Mammary epithelial cell (primary cell): ENCODE results near the gene KCNJ16.

ENCODE experiments used
- EZH2 ChIP-seq: IDR thresholded peaks from 2 replicates; pipeline ENCODE4 v1.6.1; 2012; ENCODE audit warnings: low read length, inconsistent platforms, borderline replicate concordance
- TF ChIP-seq, protein P1 (sequence below), 2 donors: IDR thresholded peaks in 1 of 2; conservative IDR thresholded peaks in 1 of 2; 2 replicates each; pipeline ENCODE4 v1.5.1; 2011 to 2012; ENCODE audit warnings: inconsistent platforms in 2 of 2, low read length in 2 of 2, mild to moderate bottlenecking in 2 of 2, control low read depth in 1 of 2, low read depth in 1 of 2; ENCODE audit not compliant: insufficient read depth in 1 of 2; ENCODE audit errors: extremely low read depth in 1 of 2

DNA sequence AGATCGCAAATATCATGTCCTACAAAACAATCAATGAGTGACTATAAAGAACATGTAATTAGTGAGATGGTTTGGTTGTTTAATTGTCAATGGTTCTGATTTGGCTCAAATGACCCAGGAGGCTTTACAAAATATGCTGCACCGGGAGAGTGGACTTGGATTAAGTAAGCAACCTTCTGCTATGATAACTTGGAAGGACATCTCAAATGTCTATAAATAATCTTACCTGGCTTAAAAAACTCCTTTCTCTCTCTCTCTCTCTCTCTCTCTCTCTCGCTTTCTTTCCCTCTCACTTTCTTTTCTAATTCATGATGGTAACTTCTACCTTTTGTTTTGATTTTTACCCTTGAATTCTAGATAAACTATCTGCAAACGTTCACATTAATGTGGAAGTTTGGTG is 108.5 kb downstream of the KCNJ16 start:
- TF ChIP-seq, protein P1, sequence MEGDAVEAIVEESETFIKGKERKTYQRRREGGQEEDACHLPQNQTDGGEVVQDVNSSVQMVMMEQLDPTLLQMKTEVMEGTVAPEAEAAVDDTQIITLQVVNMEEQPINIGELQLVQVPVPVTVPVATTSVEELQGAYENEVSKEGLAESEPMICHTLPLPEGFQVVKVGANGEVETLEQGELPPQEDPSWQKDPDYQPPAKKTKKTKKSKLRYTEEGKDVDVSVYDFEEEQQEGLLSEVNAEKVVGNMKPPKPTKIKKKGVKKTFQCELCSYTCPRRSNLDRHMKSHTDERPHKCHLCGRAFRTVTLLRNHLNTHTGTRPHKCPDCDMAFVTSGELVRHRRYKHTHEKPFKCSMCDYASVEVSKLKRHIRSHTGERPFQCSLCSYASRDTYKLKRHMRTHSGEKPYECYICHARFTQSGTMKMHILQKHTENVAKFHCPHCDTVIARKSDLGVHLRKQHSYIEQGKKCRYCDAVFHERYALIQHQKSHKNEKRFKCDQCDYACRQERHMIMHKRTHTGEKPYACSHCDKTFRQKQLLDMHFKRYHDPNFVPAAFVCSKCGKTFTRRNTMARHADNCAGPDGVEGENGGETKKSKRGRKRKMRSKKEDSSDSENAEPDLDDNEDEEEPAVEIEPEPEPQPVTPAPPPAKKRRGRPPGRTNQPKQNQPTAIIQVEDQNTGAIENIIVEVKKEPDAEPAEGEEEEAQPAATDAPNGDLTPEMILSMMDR (conservative IDR thresholded peaks at IDR 0.05 in 1 of 2, IDR thresholded peaks at IDR 0.05 in 1 of 2; ENCODE audit: extremely low read depth in 1 of 2, insufficient read depth in 1 of 2, low read depth in 1 of 2, low read length in 2 of 2), result no peak
- TF ChIP-seq EZH2, result no peak
